ENCODE measurements around the gene TTLL11. TPM values are rescaled to one million over a fixed set of nuclear protein-coding genes. Genes with fewer than 3 reads are reported as not detected.

The TTLL11 gene
- total RNA-seq, 4 donors from 2014 or later: 7.4 to 14.7 (median 11.0) TPM

GRCh38 chr9:121915304-121915625, 177.8 kb downstream of the TTLL11 start:
- intact Hi-C loops (cut with DNase I; ENCODE audit: low total_unique reads): no loop called here
- no peaks in the 10 kb centered on the region for H3K4me1 ChIP-seq
- H3K9me3 ChIP-seq: no peaks in the 10 kb centered on the region
- no peak overlapping the region for H3K27ac ChIP-seq
- TF ChIP-seq POLR2A (IDR thresholded peaks at IDR 0.05): no peak
- TF ChIP-seq CTCF (IDR thresholded peaks at IDR 0.05): no peak
- H3K36me3 ChIP-seq: no peaks in the 10 kb centered on the region
- DNase-seq: no peak
- H3K27me3 ChIP-seq: no peaks in the 10 kb centered on the region
- H3K4me3 ChIP-seq: no peak overlapping the region

- intact Hi-C loops (cut with DNase I; ENCODE audit: low total_unique reads): no loop called here
Observed at GRCh38 chr9:121914604-121915303, 178.4 kb downstream of the TTLL11 start.

GRCh38 chr9:121914017-121914595, 179.0 kb downstream of the TTLL11 start:
- H3K4me1 ChIP-seq: no peaks in the 10 kb centered on the region
- no peak overlapping the region for H3K27ac ChIP-seq
- H3K4me3 ChIP-seq: no peak overlapping the region
- intact Hi-C loops (cut with DNase I; ENCODE audit: low total_unique reads): no loop called here
- H3K36me3 ChIP-seq: no peaks in the 10 kb centered on the region
- H3K9me3 ChIP-seq: no peaks in the 10 kb centered on the region
- H3K27me3 ChIP-seq: no peaks in the 10 kb centered on the region
- no peak for DNase-seq
- no peak for TF ChIP-seq POLR2A (IDR thresholded peaks at IDR 0.05)
- TF ChIP-seq CTCF (IDR thresholded peaks at IDR 0.05): no peak

More at GRCh38 chr9:121914604-121915303, 178.4 kb downstream of the TTLL11 start:
- no peaks in the 10 kb centered on the region for H3K27me3 ChIP-seq
- H3K27ac ChIP-seq: no peak overlapping the region
- H3K4me3 ChIP-seq: no peak overlapping the region
- TF ChIP-seq CTCF (IDR thresholded peaks at IDR 0.05) (no peak), POLR2A (IDR thresholded peaks at IDR 0.05) (no peak)
- DNase-seq: no peak
- H3K36me3 ChIP-seq: no peaks in the 10 kb centered on the region
- no peaks in the 10 kb centered on the region for H3K9me3 ChIP-seq
- H3K4me1 ChIP-seq: no peaks in the 10 kb centered on the region

GRCh38 chr9:121912812-121913627, 180.1 kb downstream of the TTLL11 start:
- H3K9me3 ChIP-seq: no peaks in the 10 kb centered on the region
- H3K27me3 ChIP-seq: no peaks in the 10 kb centered on the region
- intact Hi-C loops (cut with DNase I; ENCODE audit: low total_unique reads): no loop called here
- H3K4me1 ChIP-seq: no peaks in the 10 kb centered on the region
- H3K27ac ChIP-seq: no peak overlapping the region
- DNase-seq: no peak
- H3K4me3 ChIP-seq: no peak overlapping the region
- no peaks in the 10 kb centered on the region for H3K36me3 ChIP-seq
- TF ChIP-seq POLR2A (IDR thresholded peaks at IDR 0.05) (no peak), CTCF (IDR thresholded peaks at IDR 0.05) (no peak)

- Histone ChIP-seq H3K27ac (no peak overlapping the region), H3K27me3 (no peaks in the 10 kb centered on the region), H3K36me3 (no peaks in the 10 kb centered on the region), H3K9me3 (no peaks in the 10 kb centered on the region), H3K4me1 (no peaks in the 10 kb centered on the region), H3K4me3 (no peak overlapping the region)
- no peak for TF ChIP-seq CTCF (IDR thresholded peaks at IDR 0.05)
- no peak for DNase-seq
- intact Hi-C loops (cut with DNase I; ENCODE audit: low total_unique reads): no loop called here
Observed at GRCh38 chr9:121910491-121911040, 182.5 kb downstream of the TTLL11 start.

All from uterus (tissue), 4 donors.